Osteocyte (in vitro differentiated cells): ENCODE data around the gene MSX1. TPM values are rescaled to one million over a fixed set of nuclear protein-coding genes. Genes with fewer than 3 reads are reported as not detected.

ENCODE experiments used
- DNase-seq: peaks from one replicate; pipeline ENCODE4 v3.0.0; 2021; ENCODE audit warnings: mixed read lengths; ENCODE audit not compliant: unreplicated experiment; ENCODE audit errors: extremely low spot score
- H3K27ac Mint-ChIP-seq: one replicate; pipeline ENCODE4 v1.8.0; 2021; ENCODE audit warnings: mild to moderate bottlenecking, mixed read lengths; ENCODE audit not compliant: unreplicated experiment
- H3K27me3 Mint-ChIP-seq: one replicate; pipeline ENCODE4 v1.8.0; 2021; ENCODE audit warnings: mixed read lengths; ENCODE audit not compliant: unreplicated experiment
- H3K36me3 Mint-ChIP-seq: one replicate; pipeline ENCODE4 v1.8.0; 2021; ENCODE audit warnings: mixed read lengths; ENCODE audit not compliant: unreplicated experiment
- H3K4me1 Mint-ChIP-seq: one replicate; pipeline ENCODE4 v1.8.0; 2021; ENCODE audit warnings: mixed read lengths; ENCODE audit not compliant: unreplicated experiment
- H3K4me3 Mint-ChIP-seq: one replicate; pipeline ENCODE4 v1.8.0; 2021; ENCODE audit warnings: mild to moderate bottlenecking, moderate library complexity, mixed read lengths; ENCODE audit not compliant: unreplicated experiment
- H3K9me3 Mint-ChIP-seq: one replicate; pipeline ENCODE4 v1.8.0; 2021; ENCODE audit warnings: mixed read lengths; ENCODE audit not compliant: unreplicated experiment
- total RNA-seq: library from RNA; stranded (reverse); gene quantifications from 2 replicates; pipeline ENCODE4 v1.2.1, GENCODE V29; 2021
- TF ChIP-seq, protein P1 (sequence below): fragments of 200-600 bp; sonication (generic); IDR thresholded peaks from 2 replicates; pipeline ENCODE4 v1.5.0; 2021; ENCODE audit warnings: antibody characterized with exemption, mild to moderate bottlenecking, moderate library complexity

The MSX1 gene
- total RNA-seq, 1 donor from 2014 or later = 3.5 TPM

DNA sequence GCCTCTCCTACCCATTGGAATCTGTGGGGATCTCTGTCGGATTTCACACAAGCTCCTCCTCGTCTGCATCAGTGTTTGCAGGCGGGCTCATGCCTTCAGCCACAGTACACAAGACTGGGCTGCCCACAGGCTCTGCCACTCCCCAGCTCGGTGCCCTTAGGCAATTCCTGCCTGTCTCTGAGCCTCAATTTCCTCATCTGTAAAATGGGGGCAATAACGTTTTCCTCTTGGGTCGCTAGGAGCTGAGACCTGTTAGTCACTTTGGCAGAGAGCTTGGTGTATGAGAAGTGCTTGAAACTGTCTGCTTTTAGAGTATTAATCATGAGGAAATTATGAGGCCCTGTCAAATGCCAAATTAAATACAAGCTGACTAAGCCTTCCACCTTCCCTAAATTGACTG, 27.6 kb upstream of the MSX1 start:
- DNase-seq = no peak
- Mint-ChIP-seq H3K4me1 (no peaks in the 10 kb centered on the region), H3K4me3 (no peak overlapping the region), H3K27ac (no peak overlapping the region), H3K9me3 (peaks cover 3% of the 10 kb centered on the region), H3K36me3 (no peaks in the 10 kb centered on the region), H3K27me3 (peaks cover 37% of the 10 kb centered on the region)
- TF ChIP-seq, protein P1, sequence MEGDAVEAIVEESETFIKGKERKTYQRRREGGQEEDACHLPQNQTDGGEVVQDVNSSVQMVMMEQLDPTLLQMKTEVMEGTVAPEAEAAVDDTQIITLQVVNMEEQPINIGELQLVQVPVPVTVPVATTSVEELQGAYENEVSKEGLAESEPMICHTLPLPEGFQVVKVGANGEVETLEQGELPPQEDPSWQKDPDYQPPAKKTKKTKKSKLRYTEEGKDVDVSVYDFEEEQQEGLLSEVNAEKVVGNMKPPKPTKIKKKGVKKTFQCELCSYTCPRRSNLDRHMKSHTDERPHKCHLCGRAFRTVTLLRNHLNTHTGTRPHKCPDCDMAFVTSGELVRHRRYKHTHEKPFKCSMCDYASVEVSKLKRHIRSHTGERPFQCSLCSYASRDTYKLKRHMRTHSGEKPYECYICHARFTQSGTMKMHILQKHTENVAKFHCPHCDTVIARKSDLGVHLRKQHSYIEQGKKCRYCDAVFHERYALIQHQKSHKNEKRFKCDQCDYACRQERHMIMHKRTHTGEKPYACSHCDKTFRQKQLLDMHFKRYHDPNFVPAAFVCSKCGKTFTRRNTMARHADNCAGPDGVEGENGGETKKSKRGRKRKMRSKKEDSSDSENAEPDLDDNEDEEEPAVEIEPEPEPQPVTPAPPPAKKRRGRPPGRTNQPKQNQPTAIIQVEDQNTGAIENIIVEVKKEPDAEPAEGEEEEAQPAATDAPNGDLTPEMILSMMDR = no peak

DNA sequence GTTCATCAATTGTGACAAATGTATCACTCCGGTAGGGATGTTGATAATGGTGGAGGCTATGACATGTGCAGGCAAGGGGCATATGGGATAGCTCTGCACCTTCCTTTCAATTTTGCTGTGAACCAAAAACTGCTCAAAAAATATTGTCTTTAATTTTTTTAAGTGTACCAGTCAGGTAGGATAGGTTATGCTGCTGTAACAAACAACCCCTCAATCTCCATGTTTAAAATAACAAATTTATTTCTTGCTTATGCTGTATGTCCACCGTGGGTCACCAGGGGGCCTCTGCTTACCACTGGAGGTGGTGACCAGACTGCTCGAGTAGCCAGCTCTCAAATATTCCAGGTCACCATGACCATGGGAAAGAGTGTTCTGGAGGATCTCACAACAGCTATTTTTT, 23.4 kb upstream of the MSX1 start:
- peaks cover 3% of the 10 kb centered on the region for H3K9me3 Mint-ChIP-seq
- no peak for DNase-seq
- H3K4me3 Mint-ChIP-seq = no peak overlapping the region
- H3K27me3 Mint-ChIP-seq = peaks cover 41% of the 10 kb centered on the region
- no peaks in the 10 kb centered on the region for H3K36me3 Mint-ChIP-seq
- TF ChIP-seq, protein P1 = no peak
- no peak overlapping the region for H3K27ac Mint-ChIP-seq
- no peaks in the 10 kb centered on the region for H3K4me1 Mint-ChIP-seq

DNA sequence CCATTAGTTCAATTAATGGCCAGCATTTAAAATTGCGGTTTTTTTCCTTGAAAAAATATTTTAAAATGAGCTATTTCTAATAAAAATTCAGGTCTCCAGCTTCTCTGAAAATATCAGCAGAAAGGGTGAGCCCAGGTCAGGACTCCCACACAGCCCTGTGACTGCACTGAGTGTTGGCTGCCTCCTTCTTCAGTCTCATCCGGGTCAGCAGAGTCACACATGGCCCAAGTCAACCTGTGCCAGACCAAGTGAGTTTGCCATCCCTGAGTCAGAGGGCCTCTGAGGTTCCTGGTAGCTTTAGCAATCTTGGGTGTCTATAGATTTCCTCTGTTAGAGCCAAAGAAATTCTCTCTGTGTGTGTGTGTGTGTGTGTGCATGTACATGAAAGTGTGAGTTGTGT, 22.1 kb upstream of the MSX1 start:
- Mint-ChIP-seq H3K27me3 (peaks cover 47% of the 10 kb centered on the region), H3K36me3 (no peaks in the 10 kb centered on the region), H3K4me1 (no peaks in the 10 kb centered on the region), H3K9me3 (peaks cover 3% of the 10 kb centered on the region), H3K4me3 (no peak overlapping the region), H3K27ac (no peak overlapping the region)
- TF ChIP-seq, protein P1 = no peak
- no peak for DNase-seq

DNA sequence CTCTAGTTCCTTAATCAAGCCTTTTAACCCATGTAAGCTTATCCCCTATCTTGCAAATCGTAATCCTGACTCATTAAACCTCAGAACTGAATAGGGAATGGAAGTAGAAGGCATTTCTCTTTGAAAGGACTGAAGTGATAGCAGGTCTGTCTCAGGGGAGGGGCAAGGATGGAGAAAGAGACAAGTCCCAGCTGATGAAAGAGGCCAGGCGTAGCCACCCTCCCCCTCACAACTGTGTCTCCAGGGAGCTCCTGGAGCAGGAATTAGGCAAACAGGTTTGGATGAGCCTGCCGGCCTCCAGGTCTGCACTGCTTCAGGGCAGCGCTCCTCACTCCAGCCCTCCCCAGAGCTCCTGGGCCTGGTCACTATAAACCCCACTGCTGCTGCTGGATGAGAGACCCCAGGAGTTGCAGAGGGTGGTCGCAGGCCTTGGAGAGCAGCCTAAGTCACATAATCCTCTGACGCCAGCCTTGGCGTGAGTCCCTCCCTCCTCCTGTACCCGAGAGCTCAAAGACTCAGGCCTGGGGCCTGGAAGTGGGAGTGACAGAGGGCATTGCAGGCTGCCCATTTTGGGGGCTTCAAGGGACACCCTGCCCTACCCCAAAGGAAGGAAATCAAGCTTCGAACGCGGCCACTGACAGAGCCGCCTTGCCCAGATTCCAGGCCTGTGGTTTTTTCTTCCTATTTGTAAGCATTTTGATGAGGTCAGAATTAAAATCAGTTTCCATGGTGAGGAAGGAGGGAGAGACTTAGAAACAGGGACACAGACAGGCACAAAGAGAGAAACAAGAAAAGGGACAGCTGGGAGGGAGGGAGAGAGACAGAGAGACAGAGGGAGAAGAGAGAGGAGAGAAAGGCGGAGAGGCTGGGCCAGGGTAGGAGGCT, 21.2 kb upstream of the MSX1 start:
- Mint-ChIP-seq H3K4me1 (no peaks in the 10 kb centered on the region), H3K36me3 (no peaks in the 10 kb centered on the region), H3K9me3 (peaks cover 3% of the 10 kb centered on the region), H3K27me3 (peaks cover 51% of the 10 kb centered on the region), H3K4me3 (no peak overlapping the region), H3K27ac (no peak overlapping the region)
- no peak for DNase-seq
- TF ChIP-seq, protein P1 = no peak

DNA sequence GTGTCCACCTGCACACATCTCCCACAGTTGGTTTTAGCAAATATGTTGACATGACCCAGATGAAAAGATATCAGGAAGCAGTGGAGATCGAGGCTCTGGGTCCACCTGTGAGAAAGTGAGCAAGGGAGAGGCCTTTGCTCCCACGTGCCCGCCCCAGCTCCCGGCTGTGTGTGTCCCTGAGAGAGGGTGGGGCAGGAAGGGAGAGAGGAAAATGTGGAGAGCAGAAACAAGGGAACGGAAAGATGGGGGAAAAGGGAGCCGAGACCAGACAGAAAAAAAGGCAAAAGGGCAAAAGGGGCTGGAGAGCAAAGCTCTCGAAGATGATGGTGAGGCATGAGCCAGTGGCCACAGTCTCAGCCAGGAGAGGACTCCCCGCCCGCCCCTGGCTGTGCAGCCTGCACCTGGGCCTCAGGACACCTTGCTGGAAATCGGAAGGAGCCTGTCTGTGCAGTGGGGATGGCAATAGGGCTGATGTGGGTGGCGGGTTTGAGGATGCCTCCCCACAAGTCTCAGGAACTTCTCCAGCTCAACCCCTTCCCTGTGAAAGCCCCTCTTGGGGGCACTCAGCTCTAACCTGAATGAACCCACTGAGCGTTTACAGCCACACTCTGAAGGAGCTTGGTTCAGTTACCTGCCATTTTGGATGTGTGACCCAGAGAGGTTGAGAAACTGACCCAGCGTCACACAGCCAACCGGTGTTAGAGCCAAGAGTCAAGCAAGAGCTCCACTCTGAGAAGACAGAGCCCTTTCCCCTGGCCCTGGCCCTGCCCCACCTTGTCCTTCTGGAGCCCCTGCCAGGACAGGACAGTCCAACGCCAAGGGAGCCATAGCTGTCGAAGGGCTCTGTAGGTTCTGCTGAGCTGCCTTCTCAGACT, 20.3 kb upstream of the MSX1 start:
- Mint-ChIP-seq H3K27me3 (peaks cover 47% of the 10 kb centered on the region), H3K4me1 (no peaks in the 10 kb centered on the region), H3K27ac (no peak overlapping the region), H3K4me3 (no peak overlapping the region), H3K36me3 (no peaks in the 10 kb centered on the region), H3K9me3 (peaks cover 3% of the 10 kb centered on the region)
- no peak for DNase-seq
- TF ChIP-seq, protein P1 = no peak
